CD8-positive, alpha-beta memory T cell (primary cell): ENCODE results near the gene TUT4. TPM values are rescaled to one million over a fixed set of nuclear protein-coding genes. Genes with fewer than 3 reads are reported as not detected.

Experiments
- CTCF ChIA-PET: fragments of 350-600 bp; sonication (Branson Sonifier 250); formaldehyde crosslinking; loops from one replicate; lab custom pipeline; 2021; ENCODE audit warnings: antibody characterized with exemption; lab: Charles Lee
- POLR2A ChIA-PET: fragments of 350-600 bp; sonication (Branson Sonifier 250); formaldehyde crosslinking; loops from one replicate; lab custom pipeline; 2021; ENCODE audit warnings: antibody characterized with exemption; lab: Charles Lee
- DNase-seq, 5 donors: peaks; one replicate each; pipeline versions ENCODE4 v3.0.0 to v3.0.0-alpha.2; 2020 to 2022; ENCODE audit warnings: mixed read lengths in 1 of 5
- H3K27ac ChIP-seq: one replicate; pipeline ENCODE4 v1.7.0; 2013; ENCODE audit warnings: low read depth, mild to moderate bottlenecking, low read length, moderate library complexity
- H3K27me3 ChIP-seq: 2 replicates; pipeline ENCODE4 v1.7.0; 2013; ENCODE audit warnings: low read length, mild to moderate bottlenecking; ENCODE audit not compliant: insufficient read depth, poor library complexity, severe bottlenecking
- H3K36me3 ChIP-seq: 2 replicates; pipeline ENCODE4 v1.7.0; 2013; ENCODE audit warnings: mild to moderate bottlenecking, low read length, moderate library complexity; ENCODE audit not compliant: insufficient read depth
- H3K4me1 ChIP-seq: 2 replicates; pipeline ENCODE4 v1.7.0; 2013; ENCODE audit warnings: mild to moderate bottlenecking, low read length, moderate library complexity; ENCODE audit not compliant: insufficient read depth
- H3K4me3 ChIP-seq: 2 replicates; pipeline ENCODE4 v1.7.0; 2013; ENCODE audit warnings: mild to moderate bottlenecking, low read length
- H3K9me3 ChIP-seq: 2 replicates; pipeline ENCODE4 v1.7.0; 2013; ENCODE audit warnings: mild to moderate bottlenecking, low read length
- H3K27ac Mint-ChIP-seq, 8 donors: one replicate each; pipeline ENCODE4 v1.8.0; 2020 to 2021; ENCODE audit warnings: mixed read lengths in 8 of 8, mild to moderate bottlenecking in 6 of 8, inconsistent platforms in 3 of 8, moderate library complexity in 3 of 8
- H3K27me3 Mint-ChIP-seq, 2 donors: one replicate each; pipeline ENCODE4 v1.8.0; 2020 to 2021; ENCODE audit warnings: mixed read lengths in 2 of 2, mild to moderate bottlenecking in 1 of 2, moderate library complexity in 1 of 2
- H3K36me3 Mint-ChIP-seq, 3 donors: one replicate each; pipeline ENCODE4 v1.8.0; 2020 to 2021; ENCODE audit warnings: mixed read lengths in 3 of 3, inconsistent platforms in 1 of 3, mild to moderate bottlenecking in 1 of 3
- H3K4me1 Mint-ChIP-seq, 3 donors: one replicate each; pipeline ENCODE4 v1.8.0; 2020 to 2021; ENCODE audit warnings: mixed read lengths in 3 of 3, inconsistent platforms in 1 of 3, mild to moderate bottlenecking in 1 of 3
- H3K4me3 Mint-ChIP-seq, 7 donors: one replicate each; pipeline ENCODE4 v1.8.0; 2020 to 2021; ENCODE audit warnings: mixed read lengths in 7 of 7, mild to moderate bottlenecking in 6 of 7, moderate library complexity in 4 of 7, inconsistent platforms in 2 of 7
- H3K9me3 Mint-ChIP-seq, 5 donors: one replicate each; pipeline ENCODE4 v1.8.0; 2020 to 2022; ENCODE audit warnings: mixed read lengths in 5 of 5, mild to moderate bottlenecking in 3 of 5, moderate library complexity in 2 of 5, inconsistent platforms in 1 of 5
- polyA plus RNA-seq: library from polyadenylated mRNA; unstranded; fragments of 300-500 nt; fragmentation: Illumina TruSeq; gene quantifications from one replicate; pipeline ENCODE4 v1.2.3, GENCODE V29; 2021
- total RNA-seq, 2 experiments: library from RNA; stranded (reverse); gene quantifications; one replicate each; pipeline ENCODE4 v1.2.3, GENCODE V29; 2021

Gene TUT4
- total and polyA plus RNA-seq, 3 experiments from 2014 or later = 40.1 to 63.1 (median 54.1) TPM

- Histone ChIP-seq H3K27me3 (no peaks in the 10 kb centered on the region), H3K9me3 (no peaks in the 10 kb centered on the region), H3K4me1 (no peaks in the 10 kb centered on the region), H3K4me3 (no peak overlapping the region), H3K27ac (no peak overlapping the region), H3K36me3 (no peaks in the 10 kb centered on the region)
- Mint-ChIP-seq H3K27ac (peak overlapping the region in 1 of 8 donors; percentile 41), H3K36me3 (peaks cover 0 to 54% (median 22%) of the 10 kb centered on the region in 3 donors), H3K4me1 (peaks cover 0 to 8% (median 1%) of the 10 kb centered on the region in 3 donors), H3K4me3 (no peak overlapping the region), H3K9me3 (no peaks in the 10 kb centered on the region), H3K27me3 (no peaks in the 10 kb centered on the region)
- no peak for DNase-seq
- ChIA-PET POLR2A (no interaction called here), CTCF (interaction anchor here (1.3 kb wide), 1 partner anchor 230 kb away, joined by 3 read pairs; no protein-coding TSS in a partner anchor)
Observed at GRCh38 chr1:52455686-52456085, 97.2 kb downstream of the TUT4 start.

- Mint-ChIP-seq H3K36me3 (peaks cover 0 to 57% (median 22%) of the 10 kb centered on the region in 3 donors), H3K9me3 (no peaks in the 10 kb centered on the region), H3K4me1 (peaks cover 0 to 8% (median 1%) of the 10 kb centered on the region in 3 donors), H3K27me3 (no peaks in the 10 kb centered on the region), H3K4me3 (no peak overlapping the region), H3K27ac (peak overlapping the region in 3 of 8 donors; percentile 11 to 32 (median 17))
- Histone ChIP-seq H3K27ac (no peak overlapping the region), H3K27me3 (no peaks in the 10 kb centered on the region), H3K4me3 (no peak overlapping the region), H3K36me3 (no peaks in the 10 kb centered on the region), H3K4me1 (no peaks in the 10 kb centered on the region), H3K9me3 (no peaks in the 10 kb centered on the region)
- no peak for DNase-seq
- POLR2A ChIA-PET = no interaction called here
- CTCF ChIA-PET = interaction anchor here (1.3 kb wide), 1 partner anchor 231 kb away, joined by 3 read pairs; no protein-coding TSS in a partner anchor
Observed at GRCh38 chr1:52454779-52455178, 98.1 kb downstream of the TUT4 start.

- Mint-ChIP-seq H3K4me3 (no peak overlapping the region), H3K9me3 (no peaks in the 10 kb centered on the region), H3K4me1 (peaks cover 0 to 8% (median 3%) of the 10 kb centered on the region in 3 donors), H3K36me3 (peaks cover 0 to 60% (median 22%) of the 10 kb centered on the region in 3 donors), H3K27ac (no peak overlapping the region), H3K27me3 (no peaks in the 10 kb centered on the region)
- Histone ChIP-seq H3K9me3 (no peaks in the 10 kb centered on the region), H3K4me3 (no peak overlapping the region), H3K27ac (no peak overlapping the region), H3K36me3 (no peaks in the 10 kb centered on the region), H3K27me3 (no peaks in the 10 kb centered on the region), H3K4me1 (no peaks in the 10 kb centered on the region)
- POLR2A ChIA-PET = no interaction called here
- no peak for DNase-seq
- CTCF ChIA-PET = no interaction called here
Observed at GRCh38 chr1:52454127-52454526, 98.8 kb downstream of the TUT4 start.

GRCh38 chr1:52444463-52444862 is 108.4 kb downstream of the TUT4 start:
- peaks cover 24% of the 10 kb centered on the region for H3K36me3 ChIP-seq
- Mint-ChIP-seq H3K36me3 (peaks cover 0 to 69% (median 24%) of the 10 kb centered on the region in 3 donors), H3K4me3 (no peak overlapping the region), H3K27ac (no peak overlapping the region), H3K27me3 (no peaks in the 10 kb centered on the region), H3K4me1 (peaks cover 0 to 3% (median 0%) of the 10 kb centered on the region in 3 donors), H3K9me3 (no peaks in the 10 kb centered on the region)
- no peak for DNase-seq
- no peaks in the 10 kb centered on the region for H3K27me3 ChIP-seq
- no peaks in the 10 kb centered on the region for H3K9me3 ChIP-seq
- H3K4me3 ChIP-seq = no peak overlapping the region
- no peaks in the 10 kb centered on the region for H3K4me1 ChIP-seq
- CTCF ChIA-PET = no interaction called here
- H3K27ac ChIP-seq = no peak overlapping the region
- POLR2A ChIA-PET = no interaction called here

- H3K4me1 Mint-ChIP-seq = peaks cover 0 to 3% (median 0%) of the 10 kb centered on the region in 3 donors
- peaks cover 9 to 74% (median 31%) of the 10 kb centered on the region in 3 donors for H3K36me3 Mint-ChIP-seq
- peaks cover 15% of the 10 kb centered on the region for H3K36me3 ChIP-seq
- no peaks in the 10 kb centered on the region for H3K27me3 ChIP-seq
- CTCF ChIA-PET = no interaction called here
- H3K4me3 ChIP-seq = no peak overlapping the region
- no peak for DNase-seq
- H3K27ac Mint-ChIP-seq = peak overlapping the region in 4 of 8 donors; percentile 2 to 86 (median 21)
- no peak overlapping the region for H3K27ac ChIP-seq
- no peak overlapping the region for H3K4me3 Mint-ChIP-seq
- no peaks in the 10 kb centered on the region for H3K27me3 Mint-ChIP-seq
- POLR2A ChIA-PET = no interaction called here
- no peaks in the 10 kb centered on the region for H3K9me3 ChIP-seq
- H3K4me1 ChIP-seq = no peaks in the 10 kb centered on the region
- H3K9me3 Mint-ChIP-seq = no peaks in the 10 kb centered on the region
Observed at GRCh38 chr1:52439976-52440375, 112.9 kb downstream of the TUT4 start.

- Mint-ChIP-seq H3K4me1 (peaks cover 0 to 2% (median 0%) of the 10 kb centered on the region in 3 donors), H3K4me3 (no peak overlapping the region), H3K9me3 (no peaks in the 10 kb centered on the region), H3K27ac (peak overlapping the region in 1 of 8 donors; percentile 60), H3K27me3 (no peaks in the 10 kb centered on the region), H3K36me3 (peaks cover 13 to 83% (median 34%) of the 10 kb centered on the region in 3 donors)
- H3K27ac ChIP-seq = no peak overlapping the region
- peaks cover 35% of the 10 kb centered on the region for H3K36me3 ChIP-seq
- H3K27me3 ChIP-seq = no peaks in the 10 kb centered on the region
- ChIA-PET POLR2A (interaction anchor here (0.6 kb wide), 1 partner anchor 93 kb away, joined by 3 read pairs; no protein-coding TSS in a partner anchor), CTCF (no interaction called here)
- H3K4me3 ChIP-seq = no peak overlapping the region
- H3K9me3 ChIP-seq = no peaks in the 10 kb centered on the region
- no peaks in the 10 kb centered on the region for H3K4me1 ChIP-seq
- DNase-seq = no peak
Observed at GRCh38 chr1:52436817-52437216, 116.1 kb downstream of the TUT4 start.

- ChIA-PET POLR2A (interaction anchor here (0.5 kb wide), 1 partner anchor 179 kb away, joined by 3 read pairs; no protein-coding TSS in a partner anchor), CTCF (no interaction called here)
- H3K4me1 ChIP-seq = no peaks in the 10 kb centered on the region
- H3K36me3 ChIP-seq = peaks cover 39% of the 10 kb centered on the region
- no peak overlapping the region for H3K4me3 ChIP-seq
- Mint-ChIP-seq H3K9me3 (no peaks in the 10 kb centered on the region), H3K27me3 (no peaks in the 10 kb centered on the region), H3K36me3 (peaks cover 19 to 86% (median 36%) of the 10 kb centered on the region in 3 donors), H3K4me3 (no peak overlapping the region), H3K4me1 (peaks cover 0 to 2% (median 0%) of the 10 kb centered on the region in 3 donors), H3K27ac (peak overlapping the region in 1 of 8 donors; percentile 47)
- DNase-seq = no peak
- no peaks in the 10 kb centered on the region for H3K27me3 ChIP-seq
- H3K9me3 ChIP-seq = no peaks in the 10 kb centered on the region
- no peak overlapping the region for H3K27ac ChIP-seq
Observed at GRCh38 chr1:52435650-52436049, 117.2 kb downstream of the TUT4 start.

- Mint-ChIP-seq H3K4me1 (peaks cover 0 to 2% (median 0%) of the 10 kb centered on the region in 3 donors), H3K36me3 (peaks cover 19 to 87% (median 37%) of the 10 kb centered on the region in 3 donors), H3K4me3 (no peak overlapping the region), H3K27ac (peak overlapping the region in 1 of 8 donors; percentile 47), H3K9me3 (no peaks in the 10 kb centered on the region), H3K27me3 (no peaks in the 10 kb centered on the region)
- Histone ChIP-seq H3K36me3 (peaks cover 42% of the 10 kb centered on the region), H3K27ac (no peak overlapping the region), H3K9me3 (no peaks in the 10 kb centered on the region), H3K27me3 (no peaks in the 10 kb centered on the region), H3K4me1 (no peaks in the 10 kb centered on the region), H3K4me3 (no peak overlapping the region)
- no peak for DNase-seq
- ChIA-PET POLR2A (interaction anchor here (0.5 kb wide), 1 partner anchor 179 kb away, joined by 3 read pairs; no protein-coding TSS in a partner anchor), CTCF (no interaction called here)
Observed at GRCh38 chr1:52435211-52435610, 117.7 kb downstream of the TUT4 start.
